ENCODE data around the gene UBAC2. TPM values are rescaled to one million over a fixed set of nuclear protein-coding genes. Genes with fewer than 3 reads are reported as not detected.

UBAC2 gene
- total and polyA plus RNA-seq, 2 experiments from 2014 or later, result 78.2 to 83.1 TPM

DNA sequence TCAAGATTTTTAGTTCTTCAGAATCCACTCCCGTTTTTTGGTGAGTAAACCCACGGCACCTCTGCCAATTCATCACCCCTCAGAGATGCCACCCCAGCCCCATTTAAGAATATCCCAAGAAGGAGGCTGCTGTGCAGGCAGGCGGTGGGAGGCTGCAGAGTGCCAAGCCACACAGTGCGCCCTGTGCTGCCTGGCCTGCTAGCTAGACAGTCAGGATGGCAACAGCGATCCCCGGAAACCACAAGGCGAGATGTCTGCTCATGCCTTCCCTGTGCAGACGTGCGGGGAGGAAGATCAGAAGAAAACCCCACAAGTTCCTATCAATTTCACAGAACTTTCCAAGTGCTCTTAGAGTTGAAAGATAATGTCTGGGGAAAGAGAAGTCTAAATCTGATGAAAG lies 171.3 kb downstream of the UBAC2 start:
- TF ChIP-seq CTCF (IDR thresholded peaks at IDR 0.05; ENCODE audit: poor library complexity), result no peak
- no peak for TF ChIP-seq EZH2 (IDR thresholded peaks at IDR 0.05; ENCODE audit: borderline replicate concordance)
- no peak for TF ChIP-seq EZH2phosphoT487 (IDR thresholded peaks at IDR 0.05; ENCODE audit: low read depth, severe bottlenecking, unreplicated experiment)
- H3K79me2 ChIP-seq, result no peaks in the 10 kb centered on the region
- no peak overlapping the region for H3K4me2 ChIP-seq
- H2AFZ ChIP-seq, result no peak overlapping the region
- H4K20me1 ChIP-seq (ENCODE audit: insufficient read depth, poor library complexity, severe bottlenecking), result no peaks in the 10 kb centered on the region
- H3K9me3 ChIP-seq (ENCODE audit: low read depth), result no peaks in the 10 kb centered on the region
- DNase-seq (ENCODE audit: low spot score), result no peak
- H3K27me3 ChIP-seq, result no peaks in the 10 kb centered on the region
- 94% methylated on average over 9 of the region's 9 CpGs for WGBS (ENCODE audit: low lambda C conversion rate, missing lambda C conversion rate)
- H3K4me1 ChIP-seq (ENCODE audit: insufficient read depth), result no peaks in the 10 kb centered on the region
- H3K27ac ChIP-seq, result no peak overlapping the region
- no peaks in the 10 kb centered on the region for H3K9me2 ChIP-seq (replicated peaks; ENCODE audit: insufficient read depth)
- no peak overlapping the region for H3K4me3 ChIP-seq
- no peaks in the 10 kb centered on the region for H3K36me3 ChIP-seq (replicated peaks; ENCODE audit: insufficient read depth, low read depth)

GRCh38 chr13:99373436-99373835 lies 172.8 kb downstream of the UBAC2 start:
- Histone ChIP-seq H3K4me2 (no peak overlapping the region), H3K27ac (no peak overlapping the region), H3K9me3 (ENCODE audit: low read depth) (no peaks in the 10 kb centered on the region), H4K20me1 (ENCODE audit: insufficient read depth, poor library complexity, severe bottlenecking) (no peaks in the 10 kb centered on the region), H3K36me3 (replicated peaks; ENCODE audit: insufficient read depth, low read depth) (no peaks in the 10 kb centered on the region), H3K4me1 (ENCODE audit: insufficient read depth) (no peaks in the 10 kb centered on the region), H3K4me3 (no peak overlapping the region), H3K27me3 (no peaks in the 10 kb centered on the region), H3K9me2 (replicated peaks; ENCODE audit: insufficient read depth) (no peaks in the 10 kb centered on the region), H3K79me2 (no peaks in the 10 kb centered on the region), H2AFZ (no peak overlapping the region)
- TF ChIP-seq EZH2 (IDR thresholded peaks at IDR 0.05; ENCODE audit: borderline replicate concordance) (no peak), EZH2phosphoT487 (IDR thresholded peaks at IDR 0.05; ENCODE audit: low read depth, severe bottlenecking, unreplicated experiment) (no peak), CTCF (IDR thresholded peaks at IDR 0.05; ENCODE audit: poor library complexity) (no peak)
- DNase-seq (ENCODE audit: low spot score), result no peak
- 95% methylated on average over 7 of the region's 8 CpGs for WGBS (ENCODE audit: low lambda C conversion rate, missing lambda C conversion rate)

DNA sequence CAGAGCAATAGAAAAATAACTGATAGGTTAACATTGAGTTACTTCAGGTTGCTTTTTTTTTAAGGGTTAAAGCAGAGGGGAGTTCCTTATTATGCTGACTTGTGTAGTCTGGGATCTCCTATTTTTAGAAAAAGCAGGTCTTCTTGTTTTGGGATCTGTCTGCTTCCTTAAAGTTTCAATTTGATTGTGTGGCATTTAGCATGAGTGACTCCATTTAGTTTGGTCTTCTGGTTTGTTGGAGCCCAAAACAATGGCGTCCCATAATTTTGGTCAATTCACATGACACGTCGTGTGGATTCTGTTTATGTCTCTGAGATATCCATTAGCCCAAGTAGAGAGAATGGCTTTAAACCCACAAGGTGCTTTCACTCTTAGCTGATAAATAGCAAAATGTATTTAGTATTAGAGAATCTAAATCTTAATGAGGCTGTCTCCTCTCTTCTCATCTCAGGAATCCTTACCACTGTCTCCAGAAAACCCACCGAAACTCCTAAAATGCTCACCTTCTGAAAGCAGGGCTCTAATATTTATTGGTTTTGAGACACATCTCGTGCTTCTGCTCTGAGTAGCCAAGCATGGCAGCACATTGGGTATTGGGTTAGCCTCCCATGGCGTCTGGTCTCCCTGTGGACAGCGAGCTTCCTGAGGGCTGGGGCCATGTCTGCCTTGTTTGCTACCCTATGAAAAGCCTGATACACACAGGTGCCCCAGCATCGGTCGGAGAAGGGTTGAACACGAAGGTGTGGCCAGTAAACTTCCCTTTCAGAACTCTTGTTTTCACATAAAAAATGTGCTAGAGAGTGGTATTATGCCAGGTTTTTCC lies 173.7 kb downstream of the UBAC2 start:
- H3K79me2 ChIP-seq, result no peaks in the 10 kb centered on the region
- H3K27me3 ChIP-seq, result no peaks in the 10 kb centered on the region
- no peaks in the 10 kb centered on the region for H3K9me2 ChIP-seq (replicated peaks; ENCODE audit: insufficient read depth)
- no peaks in the 10 kb centered on the region for H3K9me3 ChIP-seq (ENCODE audit: low read depth)
- H3K4me1 ChIP-seq (ENCODE audit: insufficient read depth), result no peaks in the 10 kb centered on the region
- no peak overlapping the region for H3K4me2 ChIP-seq
- no peaks in the 10 kb centered on the region for H4K20me1 ChIP-seq (ENCODE audit: insufficient read depth, poor library complexity, severe bottlenecking)
- TF ChIP-seq EZH2 (IDR thresholded peaks at IDR 0.05; ENCODE audit: borderline replicate concordance) (no peak), CTCF (IDR thresholded peaks at IDR 0.05; ENCODE audit: poor library complexity) (no peak), EZH2phosphoT487 (IDR thresholded peaks at IDR 0.05; ENCODE audit: low read depth, severe bottlenecking, unreplicated experiment) (no peak)
- no peaks in the 10 kb centered on the region for H3K36me3 ChIP-seq (replicated peaks; ENCODE audit: insufficient read depth, low read depth)
- no peak overlapping the region for H3K4me3 ChIP-seq
- no peak for DNase-seq (ENCODE audit: low spot score)
- no peak overlapping the region for H2AFZ ChIP-seq
- H3K27ac ChIP-seq, result no peak overlapping the region
- WGBS (ENCODE audit: low lambda C conversion rate, missing lambda C conversion rate), result 95% methylated on average over 10 of the region's 10 CpGs

Data from hepatocyte (in vitro differentiated cells).